NB4 (cell line): ENCODE data around the gene C2orf78.

Experiments
- DNase-seq: peaks from one replicate; pipeline ENCODE4 v3.0.0; 2010; ENCODE audit warnings: low read depth
- H3K4me3 ChIP-seq: one replicate; pipeline ENCODE4 v1.5.1; 2011; ENCODE audit warnings: mild to moderate bottlenecking, low read depth, low read length, moderate library complexity
- MAX ChIP-seq: IDR thresholded peaks from 2 replicates; pipeline ENCODE4 v1.6.1; 2011; ENCODE audit warnings: low read depth, low read length
- MYC ChIP-seq: IDR thresholded peaks from 2 replicates; pipeline ENCODE4 v1.6.1; 2011; ENCODE audit warnings: low read depth, low read length
- POLR2A ChIP-seq: IDR thresholded peaks from 2 replicates; pipeline ENCODE4 v1.6.1; 2011; ENCODE audit warnings: mild to moderate bottlenecking; ENCODE audit not compliant: insufficient read length; ENCODE audit errors: extremely low read depth
- TF ChIP-seq, protein P1 (sequence below): IDR thresholded peaks from one replicate; pipeline ENCODE4 v1.5.1; 2012; ENCODE audit warnings: low read depth, low read length

Gene C2orf78

GRCh38 chr2:73762571-73762970 is 21.4 kb upstream of the C2orf78 start:
- H3K4me3 ChIP-seq = no peak overlapping the region
- no peak for DNase-seq
- TF ChIP-seq, protein P1, sequence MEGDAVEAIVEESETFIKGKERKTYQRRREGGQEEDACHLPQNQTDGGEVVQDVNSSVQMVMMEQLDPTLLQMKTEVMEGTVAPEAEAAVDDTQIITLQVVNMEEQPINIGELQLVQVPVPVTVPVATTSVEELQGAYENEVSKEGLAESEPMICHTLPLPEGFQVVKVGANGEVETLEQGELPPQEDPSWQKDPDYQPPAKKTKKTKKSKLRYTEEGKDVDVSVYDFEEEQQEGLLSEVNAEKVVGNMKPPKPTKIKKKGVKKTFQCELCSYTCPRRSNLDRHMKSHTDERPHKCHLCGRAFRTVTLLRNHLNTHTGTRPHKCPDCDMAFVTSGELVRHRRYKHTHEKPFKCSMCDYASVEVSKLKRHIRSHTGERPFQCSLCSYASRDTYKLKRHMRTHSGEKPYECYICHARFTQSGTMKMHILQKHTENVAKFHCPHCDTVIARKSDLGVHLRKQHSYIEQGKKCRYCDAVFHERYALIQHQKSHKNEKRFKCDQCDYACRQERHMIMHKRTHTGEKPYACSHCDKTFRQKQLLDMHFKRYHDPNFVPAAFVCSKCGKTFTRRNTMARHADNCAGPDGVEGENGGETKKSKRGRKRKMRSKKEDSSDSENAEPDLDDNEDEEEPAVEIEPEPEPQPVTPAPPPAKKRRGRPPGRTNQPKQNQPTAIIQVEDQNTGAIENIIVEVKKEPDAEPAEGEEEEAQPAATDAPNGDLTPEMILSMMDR = no peak
- TF ChIP-seq MAX = no peak
- TF ChIP-seq MYC = no peak
- TF ChIP-seq POLR2A = no peak

DNA sequence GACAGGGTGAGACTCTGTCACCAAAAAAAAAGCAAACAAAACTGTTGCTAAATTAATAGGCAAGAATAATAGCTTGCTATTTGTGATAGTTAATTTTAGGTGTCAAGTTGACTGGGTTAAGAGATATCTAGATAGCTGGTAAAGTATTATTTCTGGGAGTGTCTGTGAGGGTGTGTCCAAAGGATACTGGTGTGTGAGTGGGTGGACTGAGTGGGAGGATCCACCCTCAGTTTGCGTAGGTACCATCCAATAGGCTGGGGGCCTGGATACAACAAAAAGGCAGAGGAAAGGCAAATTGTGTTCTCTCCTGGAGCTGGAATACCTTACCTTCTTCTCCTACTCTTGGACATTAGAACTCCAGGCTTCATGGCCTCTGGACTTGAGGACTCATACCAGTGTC is 19.0 kb upstream of the C2orf78 start:
- no peak for DNase-seq
- H3K4me3 ChIP-seq = no peak overlapping the region
- TF ChIP-seq MAX (no peak), MYC (no peak), POLR2A (no peak)
- TF ChIP-seq, protein P1 = no peak

DNA sequence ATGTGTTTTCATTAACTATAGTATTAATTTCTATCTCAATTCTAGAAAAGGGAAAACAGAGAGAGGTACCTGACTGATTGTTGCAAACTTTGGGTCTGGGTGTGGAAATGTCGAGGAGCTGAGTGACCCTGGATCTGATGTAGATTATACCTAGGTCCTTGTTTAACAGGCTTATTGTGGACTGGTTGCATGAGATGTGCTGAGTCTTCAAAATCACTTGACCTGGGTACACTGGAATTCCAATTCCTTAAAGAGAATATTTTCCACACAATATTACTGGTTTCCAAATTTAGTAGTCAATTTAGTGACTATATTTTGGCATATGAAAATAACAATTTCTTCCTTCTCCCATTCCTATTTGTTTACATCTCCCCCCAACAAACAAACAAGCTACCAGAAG is 17.6 kb upstream of the C2orf78 start:
- DNase-seq = no peak
- TF ChIP-seq, protein P1 = no peak
- TF ChIP-seq POLR2A (no peak), MYC (no peak), MAX (no peak)
- H3K4me3 ChIP-seq = no peak overlapping the region

GRCh38 chr2:73766994-73767393 is 17.0 kb upstream of the C2orf78 start:
- no peak for TF ChIP-seq MYC
- TF ChIP-seq MAX = no peak
- TF ChIP-seq, protein P1 = no peak
- no peak for TF ChIP-seq POLR2A
- no peak for DNase-seq
- no peak overlapping the region for H3K4me3 ChIP-seq

DNA sequence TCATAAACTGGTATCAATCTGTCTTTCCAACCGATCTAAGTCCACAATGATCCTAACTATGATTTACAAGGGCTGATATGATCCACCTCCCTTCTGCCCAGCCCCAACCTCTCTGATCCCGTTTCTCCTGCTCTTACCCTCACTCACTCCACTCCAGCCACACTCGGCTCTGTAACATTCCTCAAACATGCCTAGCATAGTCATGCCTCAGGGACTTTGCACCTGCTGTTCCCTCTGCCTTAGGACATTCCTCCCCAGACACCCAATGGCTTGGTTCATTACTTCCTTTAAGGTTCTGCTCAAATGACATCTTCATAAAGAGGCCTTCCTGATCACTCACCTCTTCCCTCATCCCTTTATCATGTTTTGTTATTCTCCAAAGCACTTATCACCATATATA is 13.3 kb upstream of the C2orf78 start:
- no peak for DNase-seq
- TF ChIP-seq MYC (no peak), POLR2A (no peak), MAX (no peak)
- TF ChIP-seq, protein P1 = no peak
- no peak overlapping the region for H3K4me3 ChIP-seq

- no peak overlapping the region for H3K4me3 ChIP-seq
- TF ChIP-seq MYC = no peak
- TF ChIP-seq, protein P1 = no peak
- no peak for TF ChIP-seq POLR2A
- no peak for TF ChIP-seq MAX
- DNase-seq = no peak
These were observed 11.2 kb upstream of the C2orf78 start for GRCh38 chr2:73772819-73773218.
